Measurements from ENCODE around the gene SMAD2.
"Not testable (repeated sequence)": the region's sequence is repeated elsewhere in the genome, so short reads cannot be mapped to it uniquely, and the experiment has no call there.

SMAD2 gene

DNA sequence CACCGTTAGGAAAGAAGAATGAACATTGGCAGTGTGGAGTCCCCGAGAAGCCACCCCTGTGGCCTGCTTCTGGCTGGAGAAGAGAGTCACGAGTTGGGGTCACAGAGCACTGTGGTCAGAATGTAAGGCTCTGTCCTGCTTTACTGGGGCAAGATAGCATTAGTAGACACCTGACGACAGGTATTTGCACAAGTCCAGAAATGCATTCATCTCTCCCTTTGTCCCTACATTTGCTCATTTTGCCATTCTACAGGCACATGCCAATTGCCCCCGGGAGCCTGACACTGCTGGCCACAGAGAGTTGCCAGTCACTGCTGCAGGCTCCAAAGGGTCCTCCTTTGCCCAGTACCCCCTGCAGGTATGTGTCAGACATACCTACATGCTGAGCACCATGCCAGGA, 133.3 kb downstream of the SMAD2 start:
- DNase-seq (ENCODE audit: low read depth in 4 of 4, low spot score in 1 of 4): no peak

DNA sequence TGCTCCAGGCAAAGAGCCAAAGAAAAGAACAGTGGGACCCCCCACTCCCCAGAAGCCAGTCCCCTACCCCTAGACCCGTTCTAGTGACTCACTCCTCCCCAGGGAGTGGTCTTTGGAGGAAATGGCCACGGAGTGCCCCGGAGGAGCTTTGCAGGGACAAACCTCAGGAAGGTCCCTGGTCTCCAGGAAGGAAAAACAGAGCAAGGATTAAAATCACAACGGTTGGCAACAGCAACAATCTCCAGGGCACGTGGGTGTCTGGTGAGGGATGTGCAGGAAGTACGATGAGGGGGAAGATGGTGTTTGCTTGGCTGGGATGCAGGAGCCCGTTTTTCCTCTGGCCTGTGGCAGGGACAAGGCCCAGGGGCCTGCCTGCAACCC, 135.0 kb downstream of the SMAD2 start:
- no peak for DNase-seq (ENCODE audit: low read depth in 4 of 4, low spot score in 1 of 4)

DNA sequence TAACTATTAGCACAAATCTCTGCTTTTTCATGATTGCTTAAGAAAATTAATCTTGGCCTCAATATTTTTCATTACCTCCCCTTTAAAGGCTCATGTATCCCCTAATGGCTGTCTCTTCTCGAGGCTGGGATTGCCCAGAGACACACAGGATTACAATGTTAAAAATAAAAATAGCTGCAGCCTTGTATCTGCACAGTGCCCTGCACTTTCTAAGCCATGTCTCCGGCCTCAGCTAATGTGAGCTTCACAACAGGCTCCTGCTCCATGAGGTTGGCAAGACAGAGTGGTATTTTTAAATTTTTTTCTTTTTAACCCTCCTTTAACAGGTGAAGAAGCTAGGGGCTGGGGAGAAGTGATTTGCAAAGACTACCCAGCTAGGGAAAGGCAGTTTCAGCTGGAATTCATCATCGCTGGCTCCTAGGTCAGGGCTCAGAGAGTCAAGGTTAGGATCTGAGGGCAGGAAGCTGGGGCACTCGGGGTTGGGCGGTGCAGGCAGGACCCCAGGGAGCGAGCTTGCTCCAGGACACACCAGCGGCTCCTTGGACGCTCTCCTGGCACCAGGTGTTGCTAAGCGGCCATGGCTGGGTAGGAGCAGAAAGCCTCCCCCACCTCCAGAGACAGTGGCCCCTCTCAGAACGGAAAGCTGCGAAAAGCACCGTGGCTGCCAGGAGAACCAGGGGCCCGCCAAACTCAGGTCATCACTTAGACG, 135.6 kb downstream of the SMAD2 start:
- no peak for DNase-seq (ENCODE audit: low read depth in 4 of 4, low spot score in 1 of 4)

DNA sequence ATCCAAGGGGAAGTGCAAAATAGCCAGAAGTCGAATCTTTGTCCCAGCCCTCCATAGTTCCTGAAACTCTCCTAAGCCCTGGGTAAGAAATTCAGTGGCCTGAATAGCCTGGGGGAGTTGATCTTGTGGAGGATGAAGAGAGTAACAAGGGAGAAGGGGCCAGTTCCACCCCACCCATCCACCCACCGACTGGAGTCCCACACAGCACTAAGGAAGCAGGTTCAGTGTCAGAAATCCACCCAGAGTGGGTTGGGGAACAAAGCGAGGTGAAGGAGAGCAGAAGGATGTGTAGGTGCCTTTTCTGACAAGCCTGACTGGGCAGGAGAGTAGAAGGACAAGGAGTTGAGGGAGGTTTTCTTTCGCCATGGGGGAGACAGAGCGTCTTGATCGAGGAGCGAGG, 136.8 kb downstream of the SMAD2 start:
- no peak for DNase-seq (ENCODE audit: low read depth in 4 of 4, low spot score in 1 of 4)

DNA sequence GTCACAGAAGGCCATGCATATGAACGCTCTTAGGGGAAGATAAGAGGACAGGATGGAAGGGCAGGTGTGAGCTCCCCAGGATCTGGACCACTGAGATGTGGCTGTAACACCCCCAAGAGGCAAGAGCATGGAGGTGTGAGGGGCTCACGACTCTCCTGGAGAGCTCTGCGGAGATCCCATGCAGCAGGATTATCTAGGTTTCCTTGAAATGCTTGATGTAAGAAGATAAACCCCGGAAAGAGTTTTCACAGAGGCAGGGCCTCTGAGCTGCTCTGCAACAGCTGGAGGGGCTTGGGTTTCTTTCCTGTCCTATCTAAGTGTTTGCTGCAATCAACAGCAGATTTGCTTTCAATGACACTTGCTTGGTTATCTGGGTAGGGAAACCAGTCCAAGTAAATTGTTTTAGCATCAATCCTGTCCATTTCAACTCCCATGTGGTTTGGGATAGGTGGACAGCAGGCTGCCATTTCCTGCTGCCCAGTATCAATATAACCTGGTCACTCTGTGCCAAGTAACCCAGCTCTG, 138.9 kb downstream of the SMAD2 start:
- no peak for DNase-seq (ENCODE audit: low read depth in 4 of 4, low spot score in 1 of 4)

DNA sequence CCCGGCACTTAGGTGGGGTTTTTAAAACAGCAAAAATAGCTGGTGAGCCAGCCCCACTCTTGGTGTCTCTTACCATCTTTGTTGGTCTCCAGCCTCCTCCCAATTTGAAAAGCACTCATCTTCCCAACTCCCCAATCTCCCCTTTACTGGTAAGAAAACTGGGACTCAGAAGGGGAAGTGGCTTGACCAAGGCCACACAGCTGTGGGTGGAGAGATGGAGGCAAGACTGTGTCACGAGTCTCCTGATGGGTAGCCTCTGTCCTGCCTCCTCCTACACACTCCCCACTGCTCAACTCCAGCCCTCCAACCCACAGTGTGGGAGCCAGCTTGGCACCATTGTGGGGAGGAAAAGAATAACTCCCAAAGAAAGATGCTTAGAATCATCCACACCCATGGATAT, 140.4 kb downstream of the SMAD2 start:
- no peak for DNase-seq (ENCODE audit: low read depth in 4 of 4, low spot score in 1 of 4)

DNA sequence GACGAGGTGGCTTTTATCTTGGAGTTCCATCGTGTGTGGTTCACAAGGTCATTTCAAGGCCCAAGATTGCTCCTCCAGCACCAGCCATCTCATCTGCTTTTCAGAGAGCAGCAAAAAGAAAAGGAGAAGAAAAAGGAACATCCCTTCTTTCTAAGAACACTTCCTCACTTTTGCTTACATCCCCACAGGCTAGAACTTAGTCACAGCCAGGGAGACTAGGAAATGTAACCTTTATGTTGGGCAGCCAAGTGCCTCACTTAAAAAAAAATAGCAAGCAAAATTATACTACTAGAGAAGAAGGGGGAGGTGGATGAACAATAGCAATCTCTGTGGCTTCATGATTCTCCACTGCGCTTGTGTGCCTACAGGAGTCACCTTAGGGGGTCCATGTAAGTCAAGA, 141.8 kb downstream of the SMAD2 start:
- no peak for DNase-seq (ENCODE audit: low read depth in 4 of 4, low spot score in 1 of 4)

DNA sequence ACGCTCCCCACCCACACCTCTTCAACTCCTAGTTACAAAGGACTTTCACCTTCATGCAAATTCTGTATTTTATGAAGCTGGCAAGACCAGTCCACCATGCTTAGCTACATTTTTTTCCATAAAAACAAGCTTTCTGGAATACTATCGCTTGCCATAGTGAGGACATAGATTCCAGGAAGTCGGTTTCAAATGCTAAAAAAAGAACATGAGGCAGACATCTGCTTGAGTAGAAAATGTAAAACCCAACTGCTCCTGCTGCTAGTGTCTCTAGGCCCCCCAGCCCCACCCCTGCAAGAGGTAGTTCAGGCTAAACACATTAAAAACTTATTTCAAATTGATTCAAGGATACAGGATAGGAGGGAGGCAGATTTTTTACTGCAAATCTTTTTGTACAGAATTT, 148.9 kb downstream of the SMAD2 start:
- no peak for DNase-seq (ENCODE audit: low read depth in 4 of 4, low spot score in 1 of 4)

DNA sequence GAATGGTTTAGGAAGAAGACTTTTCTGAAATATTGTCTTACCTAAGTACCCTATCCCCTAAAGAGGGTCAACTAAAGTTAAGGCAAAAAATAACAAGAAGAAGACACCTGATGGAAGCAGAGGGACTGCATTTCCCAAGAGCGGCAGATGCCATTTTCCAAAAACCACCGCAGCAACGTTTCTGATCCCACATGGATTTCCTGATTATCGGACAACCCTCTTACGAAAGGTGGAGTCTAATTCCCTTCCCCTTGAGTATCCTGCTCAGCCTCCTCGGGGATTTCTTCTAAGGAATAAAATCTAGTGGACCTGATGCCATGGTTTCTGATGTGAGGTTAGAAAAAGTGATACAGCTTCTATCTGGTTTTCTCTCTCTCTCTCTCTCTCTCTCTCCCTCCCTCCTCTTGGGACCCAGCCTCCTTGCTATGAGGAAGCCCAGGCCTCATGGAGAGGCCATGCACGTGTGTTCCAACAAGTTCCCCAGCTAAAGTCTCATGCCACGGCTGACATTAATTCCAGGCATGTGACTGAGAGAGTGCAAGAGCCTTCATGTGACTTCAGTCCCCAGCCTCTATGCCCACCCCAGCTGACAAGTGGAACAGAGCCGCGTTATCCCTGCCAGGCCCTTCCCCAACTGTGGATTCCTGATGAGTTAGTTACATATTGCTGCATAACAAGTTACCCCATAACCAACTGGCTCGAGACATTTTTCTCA, 150.3 kb downstream of the SMAD2 start:
- DNase-seq (ENCODE audit: low read depth in 4 of 4, low spot score in 1 of 4): no peak

DNA sequence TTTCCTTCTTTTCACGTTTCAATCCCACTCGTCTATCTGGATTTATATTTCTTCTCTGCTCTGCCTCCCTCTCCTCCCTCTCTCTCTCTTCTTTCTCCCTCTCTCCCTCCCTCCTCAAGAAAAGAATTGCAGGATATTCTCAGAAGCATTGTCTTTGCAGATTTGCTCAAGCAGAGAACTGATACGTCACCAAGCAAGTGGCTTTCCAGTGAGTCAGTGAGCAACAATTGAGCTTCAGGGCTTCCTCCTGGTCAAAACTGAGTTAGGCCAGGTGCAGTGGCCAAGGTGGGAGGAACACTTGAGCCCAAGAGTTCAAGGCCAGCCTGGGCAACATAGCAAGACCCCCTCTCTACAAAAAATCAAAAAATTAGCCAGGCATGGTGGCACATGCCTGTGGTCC, 151.1 kb downstream of the SMAD2 start:
- DNase-seq (ENCODE audit: low read depth in 4 of 4, low spot score in 1 of 4): no peak

DNA sequence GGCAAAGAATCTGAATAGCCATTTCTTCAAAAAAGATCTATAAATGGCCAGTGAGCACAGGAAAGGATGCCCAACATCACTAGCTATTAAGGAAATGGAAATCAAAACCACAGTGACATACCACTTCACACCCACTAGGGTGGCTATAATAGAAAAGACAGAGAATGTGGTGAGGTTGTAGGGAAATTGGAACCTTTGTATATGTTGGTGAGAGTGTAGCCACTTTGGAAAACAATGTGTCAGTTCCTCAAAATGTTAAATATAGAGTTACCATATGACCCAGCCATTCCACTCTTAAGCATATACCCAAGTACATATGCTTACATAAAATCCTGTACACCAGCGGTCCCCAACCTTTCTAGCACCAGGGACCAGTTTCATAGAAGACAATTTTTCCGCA, 152.8 kb downstream of the SMAD2 start:
- no peak for DNase-seq (ENCODE audit: low read depth in 4 of 4, low spot score in 1 of 4)

DNA sequence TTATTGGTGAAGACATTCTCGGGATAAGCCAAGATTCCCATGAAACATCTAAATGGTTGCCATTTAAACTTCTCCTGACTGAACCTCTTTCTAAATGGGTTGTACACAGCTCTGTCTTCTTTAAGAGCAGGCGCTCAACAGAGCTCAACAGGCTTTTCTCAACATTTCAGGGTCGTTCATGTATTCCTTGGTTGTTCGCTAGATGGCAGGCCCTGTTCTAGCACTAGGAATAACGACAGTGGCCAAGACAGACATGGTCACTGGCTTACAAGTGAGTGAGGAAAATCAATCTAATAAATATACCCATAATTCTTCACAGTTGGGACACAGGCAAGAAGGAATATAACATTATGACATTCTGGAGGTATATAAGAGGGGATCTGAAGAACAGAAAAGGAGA, 154.5 kb downstream of the SMAD2 start:
- DNase-seq (ENCODE audit: low read depth in 4 of 4, low spot score in 1 of 4): no peak

DNA sequence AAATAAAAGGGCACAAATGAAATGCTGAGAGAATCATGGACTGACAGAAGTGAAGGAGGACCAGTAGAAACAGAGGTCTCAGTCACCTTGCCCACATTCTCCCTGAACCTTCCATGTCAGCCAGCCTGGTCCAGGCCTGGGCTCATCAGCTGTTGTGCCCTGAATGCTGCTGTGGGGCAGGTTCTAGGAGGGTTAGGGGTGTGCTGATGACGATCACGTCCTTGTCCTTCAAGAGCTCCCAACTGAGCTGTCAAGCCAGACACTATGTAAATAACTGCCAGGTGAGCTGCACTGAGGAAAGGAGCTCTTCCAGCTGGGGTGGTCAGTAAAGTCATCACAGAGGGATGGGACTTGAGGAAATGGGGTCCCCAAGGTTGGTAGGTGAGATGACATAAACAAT, 156.5 kb downstream of the SMAD2 start:
- DNase-seq (ENCODE audit: low read depth in 4 of 4, low spot score in 1 of 4): no peak

DNA sequence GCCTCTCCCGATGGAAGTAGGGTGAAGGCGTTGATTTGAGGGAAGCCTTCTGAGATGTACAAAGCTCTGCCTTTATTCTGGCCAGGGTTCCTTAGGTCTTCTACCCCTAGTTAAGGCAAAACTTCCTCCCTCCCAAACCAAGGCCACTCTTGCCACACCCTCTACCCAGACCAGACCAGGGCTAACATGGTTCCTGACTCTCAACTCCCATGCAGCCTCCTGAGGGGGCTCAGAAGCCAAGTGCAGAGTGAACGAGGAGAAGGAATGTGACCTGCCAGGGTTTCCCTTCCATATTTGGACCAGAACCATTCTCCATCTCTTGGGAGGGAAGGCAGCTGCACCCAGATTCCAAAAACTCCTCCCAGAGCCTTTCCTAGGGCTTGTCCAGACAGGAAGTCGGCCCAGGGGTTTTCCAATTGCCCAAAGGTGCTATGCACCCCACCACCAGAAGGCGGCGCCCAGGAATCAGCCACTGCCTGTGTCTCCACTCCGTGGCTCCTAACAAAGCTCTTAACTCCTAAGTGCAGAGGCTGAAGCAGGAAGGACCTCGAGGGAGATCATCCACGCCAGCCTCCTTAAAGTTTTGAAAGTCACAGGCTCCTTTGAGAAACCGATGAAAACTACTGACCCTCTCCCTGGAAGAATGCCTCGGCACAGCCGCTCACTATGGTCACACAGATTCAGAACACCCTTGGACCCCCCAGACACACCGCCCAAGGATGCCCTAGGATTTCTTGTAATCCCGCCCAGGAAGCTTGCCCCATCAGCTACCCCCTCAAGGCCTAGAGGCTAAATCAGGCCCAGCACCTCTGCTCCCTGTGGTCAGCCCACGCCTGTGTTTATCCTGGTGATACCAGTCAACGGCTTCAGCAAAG, 157.8 kb downstream of the SMAD2 start:
- peak; percentile 27 to 51 (median 44) for DNase-seq (ENCODE audit: low read depth in 4 of 4, low spot score in 1 of 4)

DNA sequence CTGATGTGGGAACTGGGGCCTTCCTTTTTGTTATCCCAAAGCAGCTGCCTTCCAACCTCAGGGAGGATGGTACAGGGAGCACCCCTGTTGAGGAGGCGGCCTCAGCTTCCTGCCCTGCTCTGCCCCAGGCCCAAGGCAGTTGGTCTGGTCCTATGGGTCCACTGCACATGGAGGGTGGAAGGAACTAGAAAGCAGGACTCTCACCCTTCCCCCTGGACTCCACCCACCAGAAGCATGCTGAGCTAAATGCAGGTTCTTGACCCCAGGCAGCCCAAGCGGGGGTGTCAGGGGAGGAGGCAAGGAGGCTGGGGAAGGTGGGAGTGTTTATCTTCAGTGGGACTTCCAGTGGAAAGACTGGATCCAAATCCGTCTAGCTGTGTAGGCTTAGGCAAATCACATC, 158.5 kb downstream of the SMAD2 start:
- no peak for DNase-seq (ENCODE audit: low read depth in 4 of 4, low spot score in 1 of 4)

DNA sequence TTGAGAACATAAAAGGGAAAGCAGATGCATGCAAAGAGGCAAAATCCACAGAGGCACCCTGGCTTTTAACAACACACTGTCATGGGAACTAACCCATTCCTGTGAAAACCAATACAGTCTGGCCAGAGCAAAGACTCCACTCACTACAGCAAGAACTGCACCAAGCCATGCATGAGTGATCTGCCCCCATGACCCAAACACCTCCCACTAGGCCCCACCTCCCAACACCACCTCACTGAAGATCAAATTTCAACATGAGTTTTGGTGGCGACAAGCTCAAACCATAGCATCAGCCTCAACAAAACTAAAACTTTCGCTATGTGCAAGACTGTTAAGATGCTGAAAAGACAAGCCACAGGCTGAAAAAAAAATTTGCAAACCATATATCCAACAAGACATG, 162.8 kb downstream of the SMAD2 start:
- DNase-seq (ENCODE audit: low read depth in 4 of 4, low spot score in 1 of 4): no peak

DNA sequence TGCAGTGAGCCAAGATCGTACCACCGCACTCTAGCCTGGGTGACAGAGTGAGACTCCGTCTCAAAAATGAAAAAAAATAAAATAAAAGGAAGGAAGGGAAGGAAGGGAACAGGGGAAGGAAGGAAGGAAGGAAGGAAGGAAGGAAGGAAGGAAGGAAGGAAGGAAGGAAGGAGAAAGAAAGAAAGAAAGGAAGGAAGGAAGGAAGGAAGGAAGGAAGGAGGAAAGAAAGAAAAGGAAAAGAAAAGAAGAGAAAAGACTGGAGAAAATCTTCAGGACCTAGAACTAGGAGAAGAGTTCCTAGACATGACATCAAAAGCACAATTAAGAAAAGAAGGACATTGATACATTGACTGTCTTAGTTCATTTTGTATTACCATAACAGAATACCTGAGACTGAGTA, 163.3 kb downstream of the SMAD2 start:
- not testable (repeated sequence) for DNase-seq (ENCODE audit: low read depth in 4 of 4, low spot score in 1 of 4)
